HG02973 (cell line): ENCODE data around the gene ASL.
"Not testable (repeated sequence)": the region's sequence is repeated elsewhere in the genome, so short reads cannot be mapped to it uniquely, and the experiment has no call there.

ENCODE experiments used
- ATAC-seq: cut with Tn5 transposase; IDR thresholded peaks from one replicate; pipeline ENCODE4 v1.9.1; 2021; ENCODE audit warnings: moderate library complexity; ENCODE audit not compliant: unreplicated experiment

Gene ASL

DNA sequence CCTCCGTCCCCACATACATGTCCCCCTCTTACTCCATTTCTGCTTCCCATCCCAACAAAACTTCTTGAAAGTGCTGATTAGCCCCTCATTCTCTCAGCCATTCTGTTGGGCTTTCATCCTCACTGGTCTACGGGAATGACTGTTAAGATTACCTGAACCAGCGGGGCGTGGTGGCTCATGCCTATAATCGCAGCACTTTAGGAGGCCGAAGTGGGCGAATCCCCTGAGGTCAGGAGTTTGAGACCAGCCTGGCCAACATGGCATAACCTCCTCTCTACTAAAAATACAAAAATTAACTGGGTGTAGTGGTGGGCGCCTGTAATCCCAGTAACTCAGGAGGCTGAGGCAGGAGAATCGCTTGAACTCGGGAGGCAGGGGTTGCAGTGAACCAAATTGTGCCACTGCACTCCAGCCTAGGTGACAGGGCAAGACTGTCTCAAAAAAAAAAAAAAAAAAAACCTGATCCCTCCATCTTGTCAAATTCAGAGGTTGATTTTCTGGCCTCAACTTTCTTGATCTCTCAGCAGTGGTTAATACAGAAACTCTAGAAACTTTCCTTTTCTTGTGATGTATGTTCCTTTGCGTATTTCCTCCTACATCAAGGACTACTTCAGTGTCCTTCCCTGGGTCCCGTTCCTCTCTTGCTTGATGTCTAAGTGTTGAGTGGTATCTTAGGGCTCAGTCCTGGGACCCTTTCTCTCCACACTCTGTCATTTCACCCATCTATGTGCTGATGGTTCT, 41.2 kb downstream of the ASL start:
- not testable (repeated sequence) for ATAC-seq

DNA sequence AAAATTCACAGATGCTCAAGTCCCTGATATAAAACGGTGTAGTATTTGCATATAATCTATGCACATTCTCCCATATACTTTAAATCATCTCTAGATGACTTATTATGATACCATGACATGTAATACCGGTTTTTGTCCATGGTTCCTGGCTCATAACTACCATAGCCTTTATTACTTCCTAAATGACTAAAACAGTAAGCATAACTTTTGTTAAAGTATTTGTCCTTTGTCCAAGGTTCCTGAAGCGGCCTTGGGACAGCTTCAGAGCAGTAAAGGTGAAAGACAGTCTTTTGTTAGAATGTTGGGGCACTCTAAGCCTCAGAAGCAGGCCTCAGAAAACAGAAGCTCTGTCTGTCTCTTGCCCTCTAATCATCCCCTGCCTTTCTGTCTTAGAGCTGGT, 43.0 kb downstream of the ASL start:
- no peak for ATAC-seq

DNA sequence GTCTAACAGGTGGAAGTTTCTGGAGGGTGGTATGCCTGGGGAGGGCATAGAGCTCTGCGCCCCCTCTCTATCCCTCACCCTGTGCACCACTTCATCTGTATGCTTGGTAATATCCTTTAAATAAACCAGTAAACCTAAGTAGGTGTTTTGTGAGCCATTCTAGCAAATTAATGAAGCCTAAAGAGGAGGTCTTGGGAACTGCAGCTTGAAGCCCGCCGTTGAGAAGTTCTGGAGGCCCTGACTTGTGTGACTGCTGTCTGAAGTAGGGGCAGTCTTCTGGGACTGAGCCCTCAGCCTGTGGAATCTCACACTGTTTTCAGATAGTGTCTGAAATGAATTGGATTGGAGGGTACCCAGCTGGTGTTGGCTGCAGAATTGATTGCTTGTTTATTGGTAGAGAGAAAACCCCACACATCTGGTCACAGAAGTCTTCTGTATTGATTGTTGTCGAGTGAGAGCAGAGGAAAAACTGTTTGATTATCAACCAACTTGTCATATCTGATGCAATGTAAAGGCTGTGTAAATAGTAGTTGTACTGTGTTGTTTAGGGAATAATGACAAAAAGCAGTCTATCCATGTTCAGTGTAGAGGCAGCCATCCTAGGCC, 43.7 kb downstream of the ASL start:
- ATAC-seq = no peak

GRCh38 chr7:66123175-66123528, 47.5 kb downstream of the ASL start:
- no peak for ATAC-seq

GRCh38 chr7:66124569-66124861, 48.9 kb downstream of the ASL start:
- not testable (repeated sequence) for ATAC-seq

- no peak for ATAC-seq
Observed at GRCh38 chr7:66125052-66125694, 49.6 kb downstream of the ASL start.

DNA sequence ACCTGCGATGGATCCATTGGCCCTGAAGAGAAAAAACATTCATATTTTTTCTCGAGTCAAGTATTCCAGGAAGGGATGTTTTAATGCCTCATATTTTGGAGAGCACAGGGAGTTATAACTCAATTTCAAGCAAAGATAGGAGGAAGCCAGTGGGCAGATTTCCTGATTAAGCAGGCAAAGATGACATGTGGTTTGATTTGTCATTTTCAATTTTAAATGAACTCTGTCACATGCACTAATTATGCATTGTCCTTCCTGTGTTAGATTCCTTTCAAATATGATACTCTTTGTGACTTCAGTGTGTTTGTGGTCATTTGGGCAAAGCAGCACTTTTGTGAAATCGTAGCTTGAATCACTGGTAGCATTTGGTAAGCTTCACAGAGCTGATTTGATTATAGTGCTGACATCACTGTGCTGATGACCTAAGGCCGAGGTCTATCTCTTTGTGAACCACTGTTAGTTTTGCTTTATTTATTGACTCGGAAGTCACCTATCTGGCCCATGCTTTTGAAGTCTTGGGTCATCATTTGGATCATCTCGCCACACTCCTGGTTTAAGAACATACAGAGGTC, 50.2 kb downstream of the ASL start:
- ATAC-seq = not testable (repeated sequence)

GRCh38 chr7:66127172-66127571, 51.6 kb downstream of the ASL start:
- not testable (repeated sequence) for ATAC-seq

- ATAC-seq = no peak
Observed at GRCh38 chr7:66138994-66139752, 63.6 kb downstream of the ASL start.

DNA sequence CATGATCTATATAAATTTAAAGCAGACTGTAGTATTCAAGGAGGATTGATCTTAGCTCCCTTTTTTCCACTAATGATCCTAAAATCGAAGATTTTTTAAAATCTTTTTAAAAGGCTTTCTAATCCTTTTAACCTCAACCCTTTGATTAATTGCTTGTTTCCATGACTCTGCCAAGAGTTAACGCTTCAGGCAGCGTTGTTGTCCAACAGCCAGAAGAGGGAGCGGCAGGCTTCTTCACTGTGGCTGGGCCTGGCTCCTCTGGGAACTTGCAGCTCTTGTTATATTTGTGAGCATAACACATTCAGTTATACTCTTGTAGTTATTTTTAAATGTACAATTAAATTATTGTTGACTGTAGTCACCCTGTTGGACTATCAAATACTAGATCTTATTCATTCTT, 65.3 kb downstream of the ASL start:
- ATAC-seq = no peak

- no peak for ATAC-seq
Observed at GRCh38 chr7:66142334-66142733, 66.7 kb downstream of the ASL start.

GRCh38 chr7:66142996-66143395, 67.4 kb downstream of the ASL start:
- ATAC-seq = no peak
